Uterus (tissue), 2 donors: ENCODE measurements around the gene SIRT2.

ENCODE experiments used
- CTCF ChIP-seq, 4 experiments: fragments of 200-600 bp in 2 of 4; fragments of 450-650 bp in 2 of 4; sonication (generic) in 2 of 4; IDR thresholded peaks; one replicate each; pipeline ENCODE4 v1.5.1; 2016 to 2019; ENCODE audit warnings: antibody characterized with exemption in 4 of 4, mild to moderate bottlenecking in 2 of 4, moderate library complexity in 1 of 4
- POLR2A ChIP-seq, 2 donors: fragments of 450-650 bp; IDR thresholded peaks; one replicate each; pipeline ENCODE4 v1.6.1; 2016; ENCODE audit warnings: antibody characterized with exemption in 2 of 2, mild to moderate bottlenecking in 1 of 2, moderate library complexity in 1 of 2

- TF ChIP-seq CTCF (IDR thresholded peaks at IDR 0.05) (peak in 3 of 4 experiments; percentile 17 to 61 (median 28)), POLR2A (IDR thresholded peaks at IDR 0.05) (peak; percentile 88 to 97)
These were observed 48.9 kb downstream of the SIRT2 start for GRCh38 chr19:38850436-38850975.
